Stimulated activated naive CD8-positive, alpha-beta T cell treated with anti-CD3 and anti-CD28 coated beads, Interleukin-15, amount 100 ng/mL, for 72 hours (primary cell): ENCODE data around the gene ARFIP1.
"Not testable (repeated sequence)": the region's sequence is repeated elsewhere in the genome, so short reads cannot be mapped to it uniquely, and the experiment has no call there.

Source experiments
- ATAC-seq: fragments of 150-1000 bp; cut with Tn5 transposase; 2 replicates; pipeline ENCODE4 v1.10.0; 2021; ENCODE audit warnings: mild to moderate bottlenecking, moderate library complexity
- DNase-seq, 2 donors: peaks; one replicate each; pipeline ENCODE4 v3.0.0; 2021 to 2022
- H3K27ac Mint-ChIP-seq, 2 donors: one replicate each; pipeline ENCODE4 v1.8.0; 2022; ENCODE audit warnings: mild to moderate bottlenecking in 2 of 2, mixed read lengths in 2 of 2, moderate library complexity in 2 of 2
- H3K27me3 Mint-ChIP-seq: one replicate; pipeline ENCODE4 v1.8.0; 2022; ENCODE audit warnings: mixed read lengths
- H3K4me1 Mint-ChIP-seq: one replicate; pipeline ENCODE4 v1.8.0; 2022; ENCODE audit warnings: mild to moderate bottlenecking, mixed read lengths
- H3K4me3 Mint-ChIP-seq, 2 donors: one replicate each; pipeline ENCODE4 v1.8.0; 2022; ENCODE audit warnings: mild to moderate bottlenecking in 2 of 2, mixed read lengths in 2 of 2, moderate library complexity in 1 of 2
- H3K9me3 Mint-ChIP-seq, 2 donors: one replicate each; pipeline ENCODE4 v1.8.0; 2022; ENCODE audit warnings: mixed read lengths in 2 of 2

Gene ARFIP1

DNA sequence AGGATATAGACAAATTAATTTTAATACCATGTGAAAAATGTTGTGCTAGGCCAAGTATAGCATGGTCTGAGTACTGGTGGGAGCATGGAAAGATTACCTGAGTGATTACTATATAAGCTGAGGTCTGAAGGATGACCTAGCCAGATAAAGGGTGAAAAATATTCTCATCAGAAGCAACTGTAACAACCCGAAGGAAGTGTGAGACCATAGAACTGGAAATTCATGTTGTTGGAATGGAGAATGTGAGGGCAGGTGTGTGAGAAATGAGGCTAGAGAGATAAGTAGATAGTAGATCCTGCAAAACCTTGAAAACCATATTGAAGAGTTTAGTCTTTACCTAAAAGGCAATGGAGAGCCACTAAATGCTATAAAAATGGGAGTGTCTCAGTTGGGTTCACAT is 71.5 kb downstream of the ARFIP1 start:
- DNase-seq, result no peak
- H3K4me1 Mint-ChIP-seq, result peaks cover 22% of the 10 kb centered on the region
- H3K9me3 Mint-ChIP-seq, result peaks cover 16 to 23% of the 10 kb centered on the region in 2 donors
- H3K27ac Mint-ChIP-seq, result no peak overlapping the region
- H3K27me3 Mint-ChIP-seq, result no peaks in the 10 kb centered on the region
- ATAC-seq, result no peak
- H3K4me3 Mint-ChIP-seq, result no peak overlapping the region

DNA sequence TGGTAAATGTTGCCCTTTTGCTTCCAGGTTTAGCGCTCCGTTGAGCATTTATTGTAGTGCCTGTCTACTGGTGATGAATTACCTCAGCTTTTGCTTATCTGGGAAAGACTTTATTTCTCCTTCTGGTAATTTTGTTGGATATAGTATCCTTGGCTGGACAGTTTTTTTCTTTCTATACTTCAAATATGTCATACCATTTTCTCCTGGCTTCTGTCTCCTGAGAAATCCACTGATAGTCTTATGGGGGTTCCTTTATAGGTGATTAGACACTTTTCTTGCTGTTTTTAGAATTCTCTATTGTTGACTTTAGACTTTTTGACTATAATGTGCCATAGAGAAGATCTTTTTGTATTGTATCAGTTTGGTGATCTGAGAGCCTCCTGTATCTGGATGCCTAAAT is 73.5 kb downstream of the ARFIP1 start:
- no peak overlapping the region for H3K27ac Mint-ChIP-seq
- no peak for ATAC-seq
- no peak for DNase-seq
- H3K27me3 Mint-ChIP-seq, result no peaks in the 10 kb centered on the region
- H3K4me1 Mint-ChIP-seq, result peaks cover 22% of the 10 kb centered on the region
- H3K9me3 Mint-ChIP-seq, result peaks cover 16 to 23% of the 10 kb centered on the region in 2 donors
- H3K4me3 Mint-ChIP-seq, result no peak overlapping the region

DNA sequence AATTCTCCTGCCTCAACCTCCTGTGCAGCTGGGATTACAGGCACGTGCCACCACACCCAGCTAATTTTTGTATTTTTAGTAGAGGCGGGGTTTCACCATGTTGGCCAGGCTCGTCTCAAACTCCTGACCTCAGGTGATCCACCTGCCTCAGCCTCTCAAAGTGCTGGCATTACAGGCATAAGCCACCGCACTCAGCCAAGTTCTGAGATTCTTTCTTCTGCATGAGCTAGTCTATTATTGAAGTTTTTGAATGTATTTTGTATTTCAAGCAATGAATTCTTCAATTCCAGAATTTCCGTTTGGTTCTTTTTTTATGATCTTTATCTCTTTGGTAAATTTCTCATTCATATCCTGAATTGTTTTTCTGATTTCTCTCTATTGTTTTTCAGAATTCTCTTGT is 74.3 kb downstream of the ARFIP1 start:
- not testable (repeated sequence) for H3K27me3 Mint-ChIP-seq, ATAC-seq, DNase-seq

DNA sequence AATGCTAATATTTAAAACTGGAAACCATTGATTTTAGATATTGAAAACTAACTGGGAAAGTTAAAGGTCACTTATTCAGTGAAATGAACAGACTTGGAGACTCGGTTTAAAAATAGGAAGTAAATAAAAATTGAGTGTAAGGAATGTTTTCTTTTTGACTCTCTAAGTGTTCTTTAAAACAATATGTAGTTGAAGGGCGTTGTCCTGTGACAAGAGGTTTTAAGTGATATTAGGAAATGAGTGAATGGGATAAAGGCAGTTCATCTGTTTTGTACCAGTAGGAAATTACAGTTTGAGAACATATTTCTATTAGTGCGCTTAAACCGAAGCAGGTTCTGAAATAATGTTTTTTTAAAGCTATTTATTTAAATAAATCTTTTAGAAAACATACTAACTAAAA is 77.2 kb downstream of the ARFIP1 start:
- Mint-ChIP-seq H3K9me3 (peaks cover 16 to 23% of the 10 kb centered on the region in 2 donors), H3K4me3 (no peak overlapping the region), H3K27me3 (no peaks in the 10 kb centered on the region), H3K4me1 (no peaks in the 10 kb centered on the region), H3K27ac (no peak overlapping the region)
- ATAC-seq (no peak), DNase-seq (no peak)

More for the DNA sequence above, 74.3 kb downstream of the ARFIP1 start:
- Mint-ChIP-seq H3K4me1 (peaks cover 22% of the 10 kb centered on the region), H3K9me3 (peaks cover 16 to 23% of the 10 kb centered on the region in 2 donors)
- H3K4me3 Mint-ChIP-seq, H3K27ac Mint-ChIP-seq: not testable (repeated sequence)

DNA sequence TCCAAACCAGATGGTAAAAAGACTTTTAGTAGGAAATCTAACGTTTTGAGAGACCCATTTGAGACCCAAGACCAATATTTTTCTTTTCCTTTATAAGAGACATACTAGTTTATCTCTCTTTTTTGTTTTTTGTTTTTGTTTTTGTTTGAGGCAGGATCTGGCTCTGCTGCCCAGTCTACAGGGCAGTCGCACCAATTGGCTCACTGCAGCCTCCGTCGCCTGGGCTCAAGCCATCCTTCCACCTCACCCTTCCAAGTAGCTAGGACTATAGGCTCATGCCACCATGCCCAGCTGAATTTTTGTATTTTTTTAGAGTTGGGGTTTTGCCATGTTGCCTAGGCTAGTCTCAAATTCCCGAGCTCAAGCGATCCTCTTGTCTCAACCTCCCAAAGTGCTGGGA is 79.2 kb downstream of the ARFIP1 start:
- no peak for DNase-seq
- H3K27me3 Mint-ChIP-seq, result no peaks in the 10 kb centered on the region
- ATAC-seq, result no peak
- peaks cover 6 to 11% of the 10 kb centered on the region in 2 donors for H3K9me3 Mint-ChIP-seq
- H3K4me1 Mint-ChIP-seq, result no peaks in the 10 kb centered on the region
- H3K4me3 Mint-ChIP-seq, result no peak overlapping the region
- H3K27ac Mint-ChIP-seq, result no peak overlapping the region

DNA sequence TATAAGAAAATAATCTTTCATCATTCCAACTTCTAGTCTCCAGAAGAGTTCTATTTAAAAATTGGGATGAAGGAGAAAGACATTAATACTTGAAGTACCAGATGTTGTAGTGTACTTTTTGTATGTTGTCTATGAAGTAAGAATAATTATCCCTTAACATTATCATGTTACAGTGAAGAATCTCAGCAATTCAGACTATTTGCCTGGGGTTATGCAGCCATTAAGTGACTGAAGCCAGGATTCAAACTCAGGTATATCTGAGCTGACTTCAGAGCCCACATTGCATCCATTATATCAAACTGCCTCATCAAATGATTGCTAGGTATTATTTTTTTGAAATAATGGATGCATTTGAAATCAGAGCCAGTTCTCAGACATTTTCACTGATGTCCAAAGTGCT is 80.3 kb downstream of the ARFIP1 start:
- Mint-ChIP-seq H3K27me3 (no peaks in the 10 kb centered on the region), H3K4me3 (no peak overlapping the region), H3K27ac (no peak overlapping the region), H3K9me3 (peaks cover 0 to under 1% of the 10 kb centered on the region in 2 donors), H3K4me1 (no peaks in the 10 kb centered on the region)
- DNase-seq (no peak), ATAC-seq (no peak)

DNA sequence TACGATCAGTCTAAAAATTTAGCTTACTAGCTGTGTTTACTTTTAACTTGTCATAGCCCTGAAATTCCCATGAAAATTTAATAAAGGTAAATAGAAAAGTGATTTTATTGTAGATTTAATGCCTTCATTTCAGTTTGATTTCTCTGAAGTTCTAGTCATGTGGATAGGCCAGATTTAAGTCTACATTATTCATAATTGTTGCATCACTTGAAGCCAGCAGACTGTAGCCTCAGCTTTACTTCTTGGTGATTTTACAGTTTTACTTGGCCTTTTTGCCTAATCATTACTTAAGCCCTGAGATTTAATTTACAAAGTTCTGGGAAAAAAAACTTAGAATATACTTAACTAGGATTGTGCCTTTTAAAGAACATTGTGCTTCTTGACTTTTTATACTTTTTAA is 82.9 kb downstream of the ARFIP1 start:
- no peaks in the 10 kb centered on the region for H3K9me3 Mint-ChIP-seq
- DNase-seq (no peak), ATAC-seq (no peak)
- H3K4me3 Mint-ChIP-seq, result no peak overlapping the region
- no peak overlapping the region for H3K27ac Mint-ChIP-seq
- H3K4me1 Mint-ChIP-seq, result no peaks in the 10 kb centered on the region
- no peaks in the 10 kb centered on the region for H3K27me3 Mint-ChIP-seq

DNA sequence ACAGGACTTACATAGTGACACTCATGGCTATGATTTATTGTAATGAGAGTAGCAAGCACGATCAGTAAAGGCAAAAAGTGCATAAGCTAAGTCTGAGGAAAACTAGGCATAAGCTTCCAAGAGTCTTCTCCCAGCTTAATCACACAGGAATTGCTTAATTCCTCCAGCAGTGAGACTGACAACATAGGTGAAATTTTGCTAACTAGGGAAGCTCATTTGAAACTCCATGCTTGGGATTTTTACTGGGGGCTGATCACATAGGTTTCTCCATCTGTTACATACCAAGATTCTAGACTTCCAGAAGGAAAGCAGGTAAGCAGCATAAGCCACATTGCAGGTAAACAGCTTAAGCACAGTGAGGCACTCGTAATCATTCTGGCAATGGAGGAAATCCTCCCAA is 84.6 kb downstream of the ARFIP1 start:
- Mint-ChIP-seq H3K9me3 (no peaks in the 10 kb centered on the region), H3K27ac (no peak overlapping the region), H3K27me3 (no peaks in the 10 kb centered on the region), H3K4me3 (no peak overlapping the region), H3K4me1 (no peaks in the 10 kb centered on the region)
- no peak for ATAC-seq
- no peak for DNase-seq

DNA sequence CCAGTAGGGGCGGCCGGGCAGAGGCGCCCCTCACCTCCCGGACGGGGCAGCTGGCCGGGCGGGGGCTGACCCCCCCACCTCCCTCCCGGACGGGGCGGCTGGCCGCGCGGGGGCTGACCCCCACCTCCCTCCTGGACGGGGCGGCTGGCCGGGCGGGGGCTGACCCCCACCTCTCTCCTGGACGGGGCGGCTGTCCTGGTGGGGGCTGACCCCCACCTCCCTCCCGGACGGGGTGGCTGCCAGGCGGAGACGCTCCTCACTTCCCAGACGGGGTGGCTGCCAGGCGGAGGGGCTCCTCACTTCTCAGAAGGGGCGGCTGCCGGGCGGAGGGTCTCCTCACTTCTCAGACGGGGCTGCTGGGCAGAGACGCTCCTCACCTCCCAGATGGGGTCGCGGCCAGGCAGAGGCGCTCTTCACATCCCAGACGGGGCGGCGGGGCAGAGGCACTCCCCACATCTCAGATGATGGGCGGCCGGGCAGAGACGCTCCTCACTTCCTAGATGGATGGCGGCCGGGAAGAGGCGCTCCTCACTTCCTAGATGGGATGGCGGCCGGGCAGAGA is 86.8 kb downstream of the ARFIP1 start:
- not testable (repeated sequence) for H3K27ac Mint-ChIP-seq, H3K27me3 Mint-ChIP-seq, H3K4me3 Mint-ChIP-seq, ATAC-seq, H3K9me3 Mint-ChIP-seq, DNase-seq, H3K4me1 Mint-ChIP-seq

DNA sequence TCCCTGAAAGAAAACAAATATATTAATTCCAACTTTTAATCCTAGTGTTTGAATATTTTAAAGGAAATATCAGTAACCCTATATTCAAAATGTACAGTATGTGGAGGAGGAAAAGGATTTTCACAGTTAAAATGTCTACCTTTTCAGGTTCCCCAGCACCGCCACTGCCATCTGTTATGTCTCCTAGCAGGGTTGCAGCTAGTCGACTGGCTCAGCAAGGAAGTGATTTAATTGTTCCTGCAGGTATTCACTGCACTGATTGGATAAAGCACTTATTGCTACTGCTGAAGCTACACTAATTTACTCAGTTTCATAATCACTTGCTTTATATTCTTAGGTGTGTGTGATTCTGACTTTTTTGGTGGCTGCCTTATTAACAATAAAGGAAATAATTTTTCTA is 90.9 kb downstream of the ARFIP1 start:
- no peaks in the 10 kb centered on the region for H3K4me1 Mint-ChIP-seq
- no peaks in the 10 kb centered on the region for H3K9me3 Mint-ChIP-seq
- H3K4me3 Mint-ChIP-seq, result no peak overlapping the region
- H3K27me3 Mint-ChIP-seq, result no peaks in the 10 kb centered on the region
- H3K27ac Mint-ChIP-seq, result no peak overlapping the region
- ATAC-seq (no peak), DNase-seq (no peak)

DNA sequence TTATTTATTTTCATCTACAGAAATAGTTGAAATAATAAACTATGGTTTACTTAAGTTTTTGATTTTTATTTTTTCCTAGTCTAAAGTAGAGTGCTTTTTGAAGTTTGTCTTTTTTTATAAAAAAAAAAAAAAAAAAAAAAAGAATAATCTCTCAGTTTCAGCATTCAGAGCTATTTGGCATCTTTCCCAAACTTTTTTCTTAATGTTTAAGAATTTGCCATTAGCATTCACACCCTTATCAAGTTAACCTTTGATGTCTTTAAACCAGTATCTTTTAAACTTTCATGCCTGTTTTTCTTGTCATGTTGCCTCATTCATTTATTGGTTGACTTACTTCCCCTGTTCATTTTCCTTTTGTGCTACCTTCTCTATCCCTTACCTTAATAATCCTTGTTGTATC is 95.5 kb downstream of the ARFIP1 start:
- H3K4me1 Mint-ChIP-seq, result no peaks in the 10 kb centered on the region
- H3K9me3 Mint-ChIP-seq, result peaks cover 8 to 12% of the 10 kb centered on the region in 2 donors

DNA sequence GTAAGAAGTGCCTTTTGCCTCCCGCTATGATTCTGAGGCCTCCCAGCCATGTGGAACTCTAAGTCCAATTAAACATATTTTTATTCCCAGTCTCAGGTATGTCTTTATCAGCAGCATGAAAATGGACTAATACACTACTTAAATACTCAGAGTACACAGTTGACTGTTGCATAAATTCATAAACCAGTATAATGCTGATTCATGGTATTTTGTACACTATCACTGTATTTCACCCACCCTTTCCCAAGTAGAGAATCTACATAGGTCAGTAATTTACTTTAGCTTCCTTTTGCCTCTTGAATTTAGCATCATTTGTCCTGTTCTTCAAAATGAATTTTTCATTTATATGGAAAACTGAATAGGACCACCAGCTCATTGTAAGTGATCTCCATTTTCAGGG is 98.1 kb downstream of the ARFIP1 start:
- no peaks in the 10 kb centered on the region for H3K27me3 Mint-ChIP-seq
- H3K4me1 Mint-ChIP-seq, result no peaks in the 10 kb centered on the region
- DNase-seq (no peak), ATAC-seq (no peak)
- H3K4me3 Mint-ChIP-seq, result no peak overlapping the region
- H3K9me3 Mint-ChIP-seq, result peaks cover 8 to 12% of the 10 kb centered on the region in 2 donors
- no peak overlapping the region for H3K27ac Mint-ChIP-seq

More for the DNA sequence above, 95.5 kb downstream of the ARFIP1 start:
- H3K4me3 Mint-ChIP-seq, result no peak overlapping the region
- ATAC-seq (no peak), DNase-seq (no peak)
- H3K27ac Mint-ChIP-seq, result no peak overlapping the region
- H3K27me3 Mint-ChIP-seq, result no peaks in the 10 kb centered on the region

DNA sequence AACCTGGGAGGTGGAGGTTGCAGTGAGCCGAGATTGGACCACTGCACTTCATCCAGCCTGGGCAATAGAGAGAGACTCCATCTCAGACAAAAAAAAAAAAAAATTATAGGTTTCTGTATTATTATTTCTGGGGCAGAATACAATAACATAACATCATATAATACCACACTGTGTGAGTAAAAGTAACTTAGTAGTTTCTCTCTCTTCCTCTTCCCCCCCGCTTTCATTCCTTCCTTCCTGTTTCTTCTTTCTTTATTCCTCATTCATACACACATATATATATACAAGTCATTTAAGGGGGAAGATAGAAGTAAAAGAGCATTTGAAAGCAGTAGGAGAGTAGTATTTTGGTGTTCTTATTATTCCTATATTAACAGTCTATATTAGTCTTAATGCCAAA is 100.5 kb downstream of the ARFIP1 start:
- no peaks in the 10 kb centered on the region for H3K27me3 Mint-ChIP-seq
- H3K4me3 Mint-ChIP-seq, result no peak overlapping the region
- no peak for DNase-seq
- H3K4me1 Mint-ChIP-seq, result no peaks in the 10 kb centered on the region
- H3K27ac Mint-ChIP-seq, result peak overlapping the region in 1 of 2 donors; percentile 7
- H3K9me3 Mint-ChIP-seq, result peaks cover 8 to 12% of the 10 kb centered on the region in 2 donors
- no peak for ATAC-seq

DNA sequence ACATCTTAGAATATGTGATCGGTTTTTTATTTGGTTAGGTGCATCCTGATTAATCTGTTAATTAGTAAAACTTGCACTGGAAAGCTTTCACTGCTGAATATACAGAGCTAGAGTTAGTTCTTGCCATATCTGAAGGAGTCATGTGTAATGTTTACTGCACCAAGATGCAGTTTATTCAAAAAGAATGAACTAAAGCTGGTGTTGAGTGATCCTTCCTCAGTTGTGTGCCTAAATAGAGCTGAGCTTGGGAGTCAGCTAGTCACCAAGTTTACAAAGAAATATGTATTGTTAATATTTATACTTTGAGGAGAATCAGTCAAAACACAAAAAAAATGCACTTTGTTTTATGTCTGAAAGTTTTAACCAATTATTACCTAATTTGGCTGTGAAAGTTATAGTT is 102.2 kb downstream of the ARFIP1 start:
- Mint-ChIP-seq H3K4me3 (no peak overlapping the region), H3K27me3 (no peaks in the 10 kb centered on the region), H3K9me3 (peaks cover 2 to 7% of the 10 kb centered on the region in 2 donors), H3K27ac (no peak overlapping the region), H3K4me1 (no peaks in the 10 kb centered on the region)
- ATAC-seq (no peak), DNase-seq (no peak)

DNA sequence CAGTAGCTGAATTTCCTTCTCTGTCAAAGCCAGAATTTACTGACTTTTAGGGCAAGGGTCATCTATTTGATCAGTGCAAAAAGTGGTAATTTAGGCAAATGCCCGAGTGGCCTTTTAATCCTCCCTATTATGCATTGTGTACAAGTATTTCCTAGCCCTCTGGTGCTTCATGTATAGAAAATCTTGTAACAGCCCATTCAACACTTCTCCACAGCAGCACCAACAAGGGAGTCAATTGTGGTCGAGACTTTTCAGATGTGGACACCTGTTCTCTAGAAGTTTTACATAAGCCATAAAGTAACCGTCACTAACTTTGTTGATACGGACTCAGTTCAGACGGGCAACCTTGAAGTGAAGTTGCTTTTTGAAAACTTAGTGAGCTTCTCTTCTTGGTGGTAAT is 105.4 kb downstream of the ARFIP1 start:
- Mint-ChIP-seq H3K4me3 (no peak overlapping the region), H3K27ac (no peak overlapping the region), H3K27me3 (no peaks in the 10 kb centered on the region), H3K9me3 (no peaks in the 10 kb centered on the region), H3K4me1 (no peaks in the 10 kb centered on the region)
- ATAC-seq (no peak), DNase-seq (no peak)

DNA sequence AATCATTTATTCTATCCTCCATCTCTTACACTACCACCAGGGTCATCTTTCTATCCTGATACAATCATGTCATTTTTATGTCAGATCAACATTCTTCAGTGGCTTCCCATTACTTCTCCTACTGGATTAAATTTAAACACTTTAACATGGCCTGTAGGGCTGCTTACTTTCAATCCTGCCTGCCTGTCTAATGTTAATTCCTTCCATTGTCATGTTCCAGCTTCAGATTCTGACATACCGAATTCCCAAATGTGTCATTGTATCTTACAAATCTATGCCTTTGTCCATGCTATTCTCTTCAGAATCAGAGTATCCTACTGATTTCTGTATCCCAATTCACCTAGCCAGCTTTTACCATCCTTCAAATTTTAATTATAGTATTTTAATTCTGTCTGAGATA is 106.4 kb downstream of the ARFIP1 start:
- no peak for ATAC-seq
- Mint-ChIP-seq H3K4me3 (no peak overlapping the region), H3K27me3 (no peaks in the 10 kb centered on the region), H3K9me3 (no peaks in the 10 kb centered on the region), H3K4me1 (no peaks in the 10 kb centered on the region), H3K27ac (no peak overlapping the region)
- DNase-seq, result no peak

DNA sequence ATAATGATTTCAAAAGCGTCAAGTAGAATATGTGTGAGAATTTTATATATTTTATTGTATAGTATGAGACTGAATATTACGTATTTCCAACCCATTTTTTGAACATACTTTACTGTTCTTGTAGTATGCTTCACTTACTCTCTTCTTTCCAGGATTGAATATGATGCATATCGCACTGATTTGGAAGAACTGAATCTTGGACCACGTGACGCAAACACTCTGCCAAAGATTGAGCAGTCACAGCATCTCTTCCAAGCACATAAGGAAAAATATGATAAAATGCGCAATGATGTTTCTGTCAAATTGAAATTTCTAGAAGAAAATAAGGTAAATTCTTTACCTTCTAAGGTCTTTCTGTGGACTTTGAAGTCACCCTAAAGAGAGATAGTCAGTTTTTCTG is 108.2 kb downstream of the ARFIP1 start:
- Mint-ChIP-seq H3K4me1 (no peaks in the 10 kb centered on the region), H3K27me3 (no peaks in the 10 kb centered on the region), H3K4me3 (no peak overlapping the region), H3K9me3 (no peaks in the 10 kb centered on the region), H3K27ac (no peak overlapping the region)
- ATAC-seq, result no peak
- no peak for DNase-seq
